Panc1 (cell line): Measurements from ENCODE around the gene ATG14. TPM values are rescaled to one million over a fixed set of nuclear protein-coding genes. Genes with fewer than 3 reads are reported as not detected.

Experiments used
- ATAC-seq: fragments of 200-7000 bp; cut with Tn5 transposase; 2 replicates; pipeline ENCODE4 v1.9.1; 2020; ENCODE audit warnings: mild to moderate bottlenecking, moderate library complexity
- BruUV-seq: library from RNA; stranded (reverse); fragments of 400-500 nt; replicated peaks from 2 replicates; lab custom pipeline; 2021; lab: Mats Ljungman, UMichigan
- CTCF ChIA-PET: fragments of 300-600 bp; sonication (Branson Sonifier 250); formaldehyde crosslinking; loops from one replicate; lab custom pipeline; 2022; ENCODE audit warnings: antibody characterized with exemption; lab: Charles Lee
- POLR2A ChIA-PET: fragments of 300-600 bp; sonication (Branson Sonifier 250); formaldehyde crosslinking; loops from one replicate; lab custom pipeline; 2022; ENCODE audit warnings: antibody characterized with exemption; lab: Charles Lee
- DNase-seq: peaks from one replicate; pipeline ENCODE4 v3.0.0-alpha.2; 2010; ENCODE audit warnings: low read depth, low spot score
- H3K27ac ChIP-seq: 2 replicates; pipeline ENCODE4 v1.5.1; 2011; ENCODE audit warnings: mild to moderate bottlenecking, low read length, inconsistent platforms
- H3K27me3 ChIP-seq: fragments of 200-500 bp; sonication (Bioruptor generic); 2 replicates; pipeline ENCODE4 v1.6.0; 2014; ENCODE audit warnings: low read length, inconsistent platforms; ENCODE audit not compliant: control insufficient read depth, insufficient read depth
- H3K36me3 ChIP-seq: fragments of 200-500 bp; sonication (Bioruptor generic); 2 replicates; pipeline ENCODE4 v1.5.1; 2014; ENCODE audit warnings: inconsistent platforms, mild to moderate bottlenecking, low read length, moderate library complexity; ENCODE audit not compliant: control insufficient read depth, insufficient read depth
- H3K4me1 ChIP-seq: 2 replicates; pipeline ENCODE4 v1.5.1; 2011; ENCODE audit warnings: inconsistent platforms, mild to moderate bottlenecking, low read length, moderate library complexity; ENCODE audit not compliant: control insufficient read depth, insufficient read depth
- H3K4me3 ChIP-seq, 2 experiments: 2 replicates each; pipeline ENCODE4 v1.5.1; 2011 to 2012; ENCODE audit warnings: low read depth in 2 of 2, low read length in 2 of 2, mild to moderate bottlenecking in 2 of 2, inconsistent platforms in 1 of 2, moderate library complexity in 1 of 2
- H3K9me3 ChIP-seq: fragments of 200-500 bp; sonication (Bioruptor generic); 2 replicates; pipeline ENCODE4 v1.5.1; 2014; ENCODE audit warnings: low read depth, mild to moderate bottlenecking, inconsistent platforms, low read length, moderate library complexity; ENCODE audit not compliant: control insufficient read depth, insufficient read depth
- POLR2AphosphoS5 ChIP-seq: IDR thresholded peaks from 2 replicates; pipeline ENCODE4 v1.6.1; 2012; ENCODE audit warnings: mild to moderate bottlenecking, low read depth, low read length, moderate library complexity
- SIN3A ChIP-seq: IDR thresholded peaks from 2 replicates; pipeline ENCODE4 v1.6.1; 2012; ENCODE audit warnings: low read depth, mild to moderate bottlenecking, low read length, moderate library complexity, borderline replicate concordance; ENCODE audit not compliant: insufficient read depth
- TCF7L2 ChIP-seq: IDR thresholded peaks from 2 replicates; pipeline ENCODE4 v1.6.1; 2011; ENCODE audit warnings: mild to moderate bottlenecking, low read depth, low read length, inconsistent platforms
- in situ Hi-C: cut with HindIII; loops from 2 replicates; pipeline ENCODE4 v1.10.0; 2016; ENCODE audit warnings: low sequenced_read_pairs, low pct_unique_long_range_greater_than_20kb
- intact Hi-C: fragments of 100-400 bp; cut with micrococcal nuclease; formaldehyde crosslinking; loops from one replicate; pipeline ENCODE4 v1.10.0; 2022; ENCODE audit not compliant: unreplicated experiment
- total RNA-seq: library from RNA; stranded (reverse); gene quantifications from one replicate; pipeline ENCODE4 v1.2.1, GENCODE V29; 2021; ENCODE audit not compliant: unreplicated experiment
- TF ChIP-seq, protein P1 (sequence below), 2 experiments: IDR thresholded peaks; 2 replicates each; pipeline ENCODE4 v1.6.1; 2011 to 2012; ENCODE audit warnings: low read depth in 2 of 2, control low read depth in 1 of 2, low read length in 1 of 2, mild to moderate bottlenecking in 1 of 2, moderate library complexity in 1 of 2; ENCODE audit not compliant: insufficient read depth in 1 of 2
- TF ChIP-seq, protein P2 (sequence below): fragments of 450-650 bp; IDR thresholded peaks from 2 replicates; pipeline ENCODE4 v1.5.1; 2017; ENCODE audit warnings: mild to moderate bottlenecking

The ATG14 gene
- total RNA-seq, 1 experiment from 2014 or later = 7.1 TPM

DNA sequence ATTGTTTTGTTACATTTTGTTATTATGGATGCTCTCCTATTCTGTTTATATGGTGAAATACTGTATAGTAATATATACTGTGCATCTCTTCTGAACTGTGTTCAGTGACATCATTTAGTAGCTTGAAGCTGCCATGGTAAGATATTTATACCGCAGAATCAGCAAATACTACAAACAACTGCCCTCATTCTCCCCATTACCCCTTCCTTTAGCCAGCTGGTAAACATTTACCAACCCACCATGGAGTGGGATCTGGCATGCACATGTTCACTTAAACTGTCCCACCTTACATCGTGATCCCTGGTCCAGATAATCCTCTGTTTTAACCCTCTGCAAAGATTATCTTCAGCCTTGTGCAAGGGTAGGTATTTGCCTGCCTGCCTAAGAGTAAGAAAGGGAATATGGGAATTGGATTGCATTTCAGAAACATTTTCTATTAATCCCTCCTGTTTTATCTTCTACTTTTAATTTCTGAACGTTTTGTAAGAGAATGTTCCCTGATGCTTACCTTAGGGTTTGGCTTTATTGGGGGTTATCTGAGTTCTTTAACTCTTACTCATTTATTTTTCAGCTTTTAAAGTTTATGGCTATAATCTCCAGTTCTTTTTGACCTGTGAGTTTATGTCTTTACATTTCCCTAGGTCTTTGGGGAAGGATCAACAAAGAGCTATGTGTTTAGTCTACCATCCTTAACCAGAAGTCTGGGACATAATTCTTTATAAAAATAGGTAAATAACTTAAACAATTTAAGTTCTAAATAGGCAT is 93.9 kb downstream of the ATG14 start:
- no TSS peak for BruUV-seq
- H3K4me3 ChIP-seq = no peak overlapping the region
- intact Hi-C loops (no loop called here), in situ Hi-C loops (no loop called here)
- no peaks in the 10 kb centered on the region for H3K9me3 ChIP-seq
- no peaks in the 10 kb centered on the region for H3K4me1 ChIP-seq
- ATAC-seq = no peak
- H3K36me3 ChIP-seq = no peaks in the 10 kb centered on the region; the same call in 1 of the 2 replicates
- ChIA-PET CTCF (no interaction called here), POLR2A (interaction anchor here (0.6 kb wide), 1 partner anchor 49 kb away, joined by 3 read pairs; no protein-coding TSS in a partner anchor)
- H3K27ac ChIP-seq = no peak overlapping the region
- H3K27me3 ChIP-seq = no peaks in the 10 kb centered on the region
- TF ChIP-seq, protein P1, sequence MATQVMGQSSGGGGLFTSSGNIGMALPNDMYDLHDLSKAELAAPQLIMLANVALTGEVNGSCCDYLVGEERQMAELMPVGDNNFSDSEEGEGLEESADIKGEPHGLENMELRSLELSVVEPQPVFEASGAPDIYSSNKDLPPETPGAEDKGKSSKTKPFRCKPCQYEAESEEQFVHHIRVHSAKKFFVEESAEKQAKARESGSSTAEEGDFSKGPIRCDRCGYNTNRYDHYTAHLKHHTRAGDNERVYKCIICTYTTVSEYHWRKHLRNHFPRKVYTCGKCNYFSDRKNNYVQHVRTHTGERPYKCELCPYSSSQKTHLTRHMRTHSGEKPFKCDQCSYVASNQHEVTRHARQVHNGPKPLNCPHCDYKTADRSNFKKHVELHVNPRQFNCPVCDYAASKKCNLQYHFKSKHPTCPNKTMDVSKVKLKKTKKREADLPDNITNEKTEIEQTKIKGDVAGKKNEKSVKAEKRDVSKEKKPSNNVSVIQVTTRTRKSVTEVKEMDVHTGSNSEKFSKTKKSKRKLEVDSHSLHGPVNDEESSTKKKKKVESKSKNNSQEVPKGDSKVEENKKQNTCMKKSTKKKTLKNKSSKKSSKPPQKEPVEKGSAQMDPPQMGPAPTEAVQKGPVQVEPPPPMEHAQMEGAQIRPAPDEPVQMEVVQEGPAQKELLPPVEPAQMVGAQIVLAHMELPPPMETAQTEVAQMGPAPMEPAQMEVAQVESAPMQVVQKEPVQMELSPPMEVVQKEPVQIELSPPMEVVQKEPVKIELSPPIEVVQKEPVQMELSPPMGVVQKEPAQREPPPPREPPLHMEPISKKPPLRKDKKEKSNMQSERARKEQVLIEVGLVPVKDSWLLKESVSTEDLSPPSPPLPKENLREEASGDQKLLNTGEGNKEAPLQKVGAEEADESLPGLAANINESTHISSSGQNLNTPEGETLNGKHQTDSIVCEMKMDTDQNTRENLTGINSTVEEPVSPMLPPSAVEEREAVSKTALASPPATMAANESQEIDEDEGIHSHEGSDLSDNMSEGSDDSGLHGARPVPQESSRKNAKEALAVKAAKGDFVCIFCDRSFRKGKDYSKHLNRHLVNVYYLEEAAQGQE (IDR thresholded peaks at IDR 0.05; ENCODE audit: insufficient read depth in 1 of 2, low read depth in 2 of 2, low read length in 1 of 2) = no peak
- TF ChIP-seq, protein P2, sequence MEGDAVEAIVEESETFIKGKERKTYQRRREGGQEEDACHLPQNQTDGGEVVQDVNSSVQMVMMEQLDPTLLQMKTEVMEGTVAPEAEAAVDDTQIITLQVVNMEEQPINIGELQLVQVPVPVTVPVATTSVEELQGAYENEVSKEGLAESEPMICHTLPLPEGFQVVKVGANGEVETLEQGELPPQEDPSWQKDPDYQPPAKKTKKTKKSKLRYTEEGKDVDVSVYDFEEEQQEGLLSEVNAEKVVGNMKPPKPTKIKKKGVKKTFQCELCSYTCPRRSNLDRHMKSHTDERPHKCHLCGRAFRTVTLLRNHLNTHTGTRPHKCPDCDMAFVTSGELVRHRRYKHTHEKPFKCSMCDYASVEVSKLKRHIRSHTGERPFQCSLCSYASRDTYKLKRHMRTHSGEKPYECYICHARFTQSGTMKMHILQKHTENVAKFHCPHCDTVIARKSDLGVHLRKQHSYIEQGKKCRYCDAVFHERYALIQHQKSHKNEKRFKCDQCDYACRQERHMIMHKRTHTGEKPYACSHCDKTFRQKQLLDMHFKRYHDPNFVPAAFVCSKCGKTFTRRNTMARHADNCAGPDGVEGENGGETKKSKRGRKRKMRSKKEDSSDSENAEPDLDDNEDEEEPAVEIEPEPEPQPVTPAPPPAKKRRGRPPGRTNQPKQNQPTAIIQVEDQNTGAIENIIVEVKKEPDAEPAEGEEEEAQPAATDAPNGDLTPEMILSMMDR = no peak
- no peak for TF ChIP-seq POLR2AphosphoS5
- TF ChIP-seq SIN3A = no peak
- TF ChIP-seq TCF7L2 = no peak
- DNase-seq = no peak

GRCh38 chr14:55316564-55316963 is 95.1 kb downstream of the ATG14 start:
- DNase-seq = no peak
- TF ChIP-seq SIN3A = no peak
- TF ChIP-seq, protein P1 (IDR thresholded peaks at IDR 0.05; ENCODE audit: insufficient read depth in 1 of 2, low read depth in 2 of 2, low read length in 1 of 2) = no peak
- TF ChIP-seq, protein P2 = no peak
- no peak for TF ChIP-seq POLR2AphosphoS5
- no peak for TF ChIP-seq TCF7L2
- POLR2A ChIA-PET = interaction anchor here (0.6 kb wide), 1 partner anchor 23 kb away, joined by 4 read pairs; no protein-coding TSS in a partner anchor

More at GRCh38 chr14:55316564-55316963, 95.1 kb downstream of the ATG14 start:
- ATAC-seq = no peak
- Histone ChIP-seq H3K27ac (no peak overlapping the region), H3K27me3 (no peaks in the 10 kb centered on the region), H3K36me3 (no peaks in the 10 kb centered on the region; the same call in 1 of the 2 replicates), H3K4me3 (no peak overlapping the region), H3K9me3 (no peaks in the 10 kb centered on the region), H3K4me1 (no peaks in the 10 kb centered on the region)
- intact Hi-C loops = no loop called here
- no TSS peak for BruUV-seq
- CTCF ChIA-PET = no interaction called here
- in situ Hi-C loops = no loop called here
